AG04450 (cell line): ENCODE measurements around the gene ABHD1. TPM values are rescaled to one million over a fixed set of nuclear protein-coding genes. Genes with fewer than 3 reads are reported as not detected.

Experiments used
- CTCF ChIA-PET: fragments of 300-600, 350-600 bp; formaldehyde crosslinking; extraction: SDS; loops from one replicate; lab custom pipeline; 2022; ENCODE audit warnings: antibody characterized with exemption, inconsistent platforms; lab: Charles Lee
- POLR2A ChIA-PET: fragments of 350-600 bp; formaldehyde crosslinking; extraction: SDS; loops from one replicate; lab custom pipeline; 2021; ENCODE audit warnings: antibody characterized with exemption, inconsistent platforms; lab: Yijun Ruan, JAX
- DNase-seq: peaks from one replicate; pipeline ENCODE4 v3.0.0-alpha.2; 2011; ENCODE audit warnings: low read depth, low spot score
- H3K27ac ChIP-seq: one replicate; pipeline ENCODE4 v1.5.1; 2012; ENCODE audit warnings: low read depth, low read length, control low read depth
- H3K27me3 ChIP-seq: one replicate; pipeline ENCODE4 v1.6.0; 2012; ENCODE audit warnings: low read length; ENCODE audit not compliant: control insufficient read depth, insufficient read depth
- H3K4me3 ChIP-seq: 2 replicates; pipeline ENCODE4 v1.5.1; 2011; ENCODE audit warnings: mild to moderate bottlenecking, low read depth, low read length, control low read depth
- H3K9me3 ChIP-seq: 2 replicates; pipeline ENCODE4 v1.5.1; 2012; ENCODE audit warnings: low read length; ENCODE audit not compliant: control insufficient read depth, insufficient read depth
- polyA plus RNA-seq: library from polyadenylated mRNA; depleted of rRNA; stranded (reverse); fragments of >200 nt; gene quantifications from 2 replicates; pipeline ENCODE4 v1.2.3, GENCODE V29; 2011
- TF ChIP-seq, protein P1 (sequence below): IDR thresholded peaks from 2 replicates; pipeline ENCODE4 v1.5.1; 2011; ENCODE audit warnings: low read depth, low read length, control low read depth, inconsistent platforms

ABHD1 gene
- polyA plus RNA-seq, 1 experiment = 0.10 TPM

DNA sequence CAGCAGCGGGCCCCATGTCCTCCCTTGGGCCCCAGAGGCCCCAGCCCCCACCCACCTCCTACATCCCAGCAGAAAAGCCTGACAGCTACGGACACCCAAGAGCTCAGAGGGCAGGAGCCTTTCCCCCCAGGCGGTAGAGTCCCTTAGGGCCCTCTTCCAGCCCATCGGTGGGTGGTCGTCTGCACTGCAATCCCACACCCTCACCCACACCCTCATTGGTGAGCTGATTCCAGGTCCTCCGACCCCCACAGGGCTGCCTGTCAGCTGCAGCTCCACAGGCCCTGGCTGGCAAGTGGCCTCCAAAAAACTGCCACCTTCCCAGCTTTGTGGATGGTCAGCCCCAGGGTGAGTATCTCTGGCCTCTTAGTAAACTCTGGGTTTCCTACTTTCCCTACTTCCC lies 35.7 kb downstream of the ABHD1 start:
- TF ChIP-seq, protein P1, sequence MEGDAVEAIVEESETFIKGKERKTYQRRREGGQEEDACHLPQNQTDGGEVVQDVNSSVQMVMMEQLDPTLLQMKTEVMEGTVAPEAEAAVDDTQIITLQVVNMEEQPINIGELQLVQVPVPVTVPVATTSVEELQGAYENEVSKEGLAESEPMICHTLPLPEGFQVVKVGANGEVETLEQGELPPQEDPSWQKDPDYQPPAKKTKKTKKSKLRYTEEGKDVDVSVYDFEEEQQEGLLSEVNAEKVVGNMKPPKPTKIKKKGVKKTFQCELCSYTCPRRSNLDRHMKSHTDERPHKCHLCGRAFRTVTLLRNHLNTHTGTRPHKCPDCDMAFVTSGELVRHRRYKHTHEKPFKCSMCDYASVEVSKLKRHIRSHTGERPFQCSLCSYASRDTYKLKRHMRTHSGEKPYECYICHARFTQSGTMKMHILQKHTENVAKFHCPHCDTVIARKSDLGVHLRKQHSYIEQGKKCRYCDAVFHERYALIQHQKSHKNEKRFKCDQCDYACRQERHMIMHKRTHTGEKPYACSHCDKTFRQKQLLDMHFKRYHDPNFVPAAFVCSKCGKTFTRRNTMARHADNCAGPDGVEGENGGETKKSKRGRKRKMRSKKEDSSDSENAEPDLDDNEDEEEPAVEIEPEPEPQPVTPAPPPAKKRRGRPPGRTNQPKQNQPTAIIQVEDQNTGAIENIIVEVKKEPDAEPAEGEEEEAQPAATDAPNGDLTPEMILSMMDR = no peak
- ChIA-PET POLR2A (no interaction called here), CTCF (interaction anchor here (0.5 to 0.9 kb wide), 3 partner anchors 10 to 78 kb away, joined by 3 to 4 read pairs (median 3); no protein-coding TSS in a partner anchor)
- H3K27me3 ChIP-seq = peaks cover 22% of the 10 kb centered on the region
- no peak for DNase-seq
- no peak overlapping the region for H3K27ac ChIP-seq
- H3K9me3 ChIP-seq = no peaks in the 10 kb centered on the region
- no peak overlapping the region for H3K4me3 ChIP-seq

DNA sequence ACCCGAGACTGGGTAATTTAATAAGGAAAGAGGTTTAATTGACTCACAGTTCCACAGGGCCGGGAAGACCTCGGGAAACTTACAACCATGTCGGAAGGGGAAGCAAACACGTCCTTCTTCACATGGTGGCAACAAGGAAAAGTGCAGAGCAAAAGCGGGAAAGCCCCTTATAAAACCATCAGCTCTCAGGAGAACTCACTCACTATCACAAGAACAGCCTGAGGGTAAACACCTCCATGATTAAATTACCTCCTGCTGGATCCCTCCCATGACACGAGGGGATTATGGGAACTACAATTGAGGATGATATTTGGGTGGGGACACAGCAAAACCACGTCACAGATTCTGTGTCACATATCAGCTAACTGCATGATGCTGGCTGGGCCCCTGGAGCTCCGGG lies 36.6 kb downstream of the ABHD1 start:
- Histone ChIP-seq H3K4me3 (no peak overlapping the region), H3K27ac (no peak overlapping the region), H3K27me3 (peaks cover 26% of the 10 kb centered on the region), H3K9me3 (no peaks in the 10 kb centered on the region)
- DNase-seq = no peak
- POLR2A ChIA-PET = no interaction called here
- TF ChIP-seq, protein P1 = no peak
- CTCF ChIA-PET = interaction anchor here (0.6 to 1.7 kb wide), 3 partner anchors 9 to 37 kb away, joined by 3 to 9 read pairs (median 4); no protein-coding TSS in a partner anchor

DNA sequence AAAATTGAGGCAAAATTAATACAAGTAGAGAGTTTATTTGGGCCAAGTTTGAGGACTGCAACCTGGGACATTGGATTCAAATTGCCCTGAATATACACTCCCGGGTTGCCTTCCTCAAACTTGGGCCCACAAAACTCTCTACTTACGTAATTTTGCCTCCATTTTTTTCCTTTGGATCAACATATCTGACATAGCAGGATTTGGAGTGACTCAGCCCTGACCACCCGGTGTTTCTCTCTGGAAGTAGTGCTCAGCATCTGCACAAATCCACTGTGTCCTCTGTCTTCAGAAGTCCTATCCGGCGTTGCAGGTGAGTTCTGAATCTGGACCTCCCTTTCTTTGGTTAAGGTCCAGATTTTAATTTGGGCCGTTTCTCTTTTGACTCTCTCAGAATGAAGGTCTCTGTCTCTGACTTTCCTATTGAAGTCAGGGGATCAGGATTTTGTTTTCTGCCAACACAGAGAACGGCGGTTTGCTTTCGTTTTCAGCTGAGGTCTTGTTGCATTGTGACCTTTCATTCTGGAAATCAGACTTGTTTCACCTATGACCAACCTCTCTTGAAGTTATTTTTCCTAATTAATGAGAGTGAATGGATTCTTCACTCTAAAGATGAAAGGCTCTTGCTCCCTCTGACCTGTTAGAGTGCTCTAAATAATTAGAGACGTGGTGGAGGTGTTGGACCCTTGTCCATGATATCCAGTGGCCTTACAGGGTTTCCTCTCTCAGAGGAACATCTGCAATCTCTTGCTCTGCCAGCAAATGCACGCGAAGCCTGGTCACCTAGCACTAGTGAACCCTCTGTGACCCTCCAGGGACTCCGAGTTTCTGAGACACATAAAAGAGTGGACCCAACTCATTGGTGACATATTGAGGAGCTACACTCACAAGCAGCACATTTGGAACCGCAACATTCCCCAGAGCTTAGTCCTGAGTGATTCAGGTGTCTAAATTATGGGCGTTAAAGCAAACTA lies 38.8 kb downstream of the ABHD1 start:
- DNase-seq = peak; percentile 7
- CTCF ChIA-PET = no interaction called here
- no peak overlapping the region for H3K27ac ChIP-seq
- POLR2A ChIA-PET = no interaction called here
- H3K4me3 ChIP-seq = no peak overlapping the region
- TF ChIP-seq, protein P1 = no peak
- H3K9me3 ChIP-seq = no peaks in the 10 kb centered on the region
- peaks cover 35% of the 10 kb centered on the region for H3K27me3 ChIP-seq

DNA sequence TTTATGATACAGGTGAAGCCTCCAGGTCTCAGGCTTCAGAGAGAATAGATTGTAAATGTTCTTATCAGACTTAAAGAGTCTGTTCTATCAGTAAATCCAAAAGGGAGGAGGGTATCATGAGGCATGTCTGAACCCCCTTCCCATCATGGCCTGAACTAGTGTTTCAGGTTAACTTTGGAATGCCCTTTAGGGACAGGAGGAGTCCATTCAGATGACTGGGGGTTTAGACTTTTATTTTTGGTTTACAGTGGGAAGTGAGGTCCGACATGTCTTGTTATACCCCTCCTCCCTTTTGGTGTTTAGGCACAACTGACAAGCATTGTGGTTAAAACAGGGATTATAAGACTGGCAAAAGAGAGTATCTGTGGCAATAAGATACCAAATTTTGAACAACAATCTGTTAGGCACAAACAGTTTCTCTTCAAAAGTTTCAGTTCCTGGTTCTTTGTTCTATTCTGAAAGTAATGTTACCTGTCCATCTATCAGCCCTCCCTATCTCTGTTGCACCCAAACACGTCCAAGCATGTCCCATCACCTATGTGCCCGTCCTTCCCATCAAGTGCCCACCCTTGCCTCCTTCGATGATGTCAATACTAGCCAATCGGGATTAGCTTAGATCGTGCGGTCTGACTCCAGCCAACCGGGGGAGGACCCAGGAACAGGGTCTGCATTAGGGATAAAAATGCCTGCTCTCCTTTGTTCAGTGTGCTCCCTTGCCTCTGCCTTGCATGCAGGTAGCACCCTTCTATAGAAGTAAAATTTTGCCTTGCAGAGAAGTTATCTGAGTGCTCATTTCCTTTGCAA lies 41.5 kb downstream of the ABHD1 start:
- TF ChIP-seq, protein P1 = no peak
- ChIA-PET CTCF (interaction anchor here (0.6 to 0.9 kb wide), 2 partner anchors 26 to 167 kb away, joined by 4 read pairs; no protein-coding TSS in a partner anchor), POLR2A (interaction anchor here (0.6 kb wide), 1 partner anchor 82 kb away, joined by 3 read pairs; no protein-coding TSS in a partner anchor)
- H3K27me3 ChIP-seq = peaks cover 30% of the 10 kb centered on the region
- no peak overlapping the region for H3K4me3 ChIP-seq
- no peak for DNase-seq
- no peak overlapping the region for H3K27ac ChIP-seq
- H3K9me3 ChIP-seq = no peaks in the 10 kb centered on the region
